Measurements from ENCODE around the gene RPL41.
A peak's percentile ranks its signal among the peaks of the same experiment; 100 is the strongest.
"Not testable (repeated sequence)": the region's sequence is repeated elsewhere in the genome, so short reads cannot be mapped to it uniquely, and the experiment has no call there.

The RPL41 gene

GRCh38 chr12:56129206-56129941, 12.9 kb downstream of the RPL41 start:
- no peak for DNase-seq

- no peak for DNase-seq
Observed at GRCh38 chr12:56129942-56130495, 13.6 kb downstream of the RPL41 start.

- DNase-seq = no peak
Observed at GRCh38 chr12:56130876-56131275, 14.4 kb downstream of the RPL41 start.

DNA sequence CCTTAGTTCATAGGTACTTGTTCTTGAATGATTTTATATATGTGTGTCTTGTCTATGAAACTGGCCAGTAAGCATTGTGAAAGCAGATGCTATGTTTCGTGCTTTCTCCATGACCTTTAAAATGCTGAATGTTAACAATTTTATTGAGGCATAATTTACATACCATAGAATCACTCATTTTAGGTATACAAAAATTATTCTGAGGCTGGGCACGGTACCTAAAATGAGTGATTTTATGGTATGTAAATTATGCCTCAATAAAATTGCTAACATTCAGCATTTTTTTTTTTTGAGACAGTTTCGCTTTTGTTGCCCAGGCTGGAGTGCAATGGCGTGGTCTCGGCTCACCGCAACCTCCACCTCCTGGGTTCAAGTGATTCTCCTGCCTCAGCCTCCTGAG, 18.5 kb downstream of the RPL41 start:
- no peak for DNase-seq

GRCh38 chr12:56137853-56138571, 21.6 kb downstream of the RPL41 start:
- no peak for DNase-seq

DNA sequence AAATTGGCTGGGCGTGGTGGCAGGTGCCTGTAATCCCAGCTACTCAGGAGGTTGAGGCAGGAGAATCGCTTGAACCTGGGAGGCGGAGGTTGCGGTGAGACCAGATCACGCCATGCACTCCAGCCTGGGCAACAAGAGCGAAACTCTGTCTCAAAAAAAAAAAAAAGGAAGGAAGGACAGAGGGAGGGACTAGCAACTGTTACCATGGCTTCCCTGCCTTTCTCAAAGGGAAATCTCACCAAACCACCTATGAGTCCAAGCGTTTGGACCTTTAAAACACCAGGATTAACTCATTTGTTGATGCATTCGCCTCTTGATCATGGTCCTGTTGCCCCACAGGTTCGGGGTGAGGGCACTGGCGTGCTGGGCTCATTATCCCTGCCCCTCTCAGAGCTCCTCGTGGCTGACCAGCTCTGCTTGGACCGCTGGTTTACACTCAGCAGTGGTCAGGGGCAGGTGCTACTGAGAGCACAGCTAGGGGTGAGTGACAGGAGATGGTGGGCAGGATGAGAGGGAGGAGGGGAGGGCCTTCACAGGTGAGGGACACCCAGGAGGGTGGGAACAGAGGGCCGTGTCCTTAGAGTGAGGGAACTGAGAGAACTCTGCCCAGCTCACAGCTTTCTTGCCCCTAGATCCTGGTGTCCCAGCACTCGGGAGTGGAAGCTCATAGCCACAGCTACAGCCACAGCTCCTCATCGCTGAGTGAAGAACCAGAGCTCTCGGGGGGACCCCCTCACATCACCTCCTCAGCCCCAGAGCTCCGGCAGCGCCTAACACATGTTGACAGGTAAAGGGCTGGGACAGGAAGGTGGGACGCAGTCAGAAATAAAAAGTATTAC, 25.7 kb downstream of the RPL41 start:
- no peak for DNase-seq

- DNase-seq = no peak
Observed at GRCh38 chr12:56143217-56143616, 26.8 kb downstream of the RPL41 start.

GRCh38 chr12:56143870-56144269, 27.4 kb downstream of the RPL41 start:
- no peak for DNase-seq

GRCh38 chr12:56145217-56145616, 28.8 kb downstream of the RPL41 start:
- no peak for DNase-seq

DNA sequence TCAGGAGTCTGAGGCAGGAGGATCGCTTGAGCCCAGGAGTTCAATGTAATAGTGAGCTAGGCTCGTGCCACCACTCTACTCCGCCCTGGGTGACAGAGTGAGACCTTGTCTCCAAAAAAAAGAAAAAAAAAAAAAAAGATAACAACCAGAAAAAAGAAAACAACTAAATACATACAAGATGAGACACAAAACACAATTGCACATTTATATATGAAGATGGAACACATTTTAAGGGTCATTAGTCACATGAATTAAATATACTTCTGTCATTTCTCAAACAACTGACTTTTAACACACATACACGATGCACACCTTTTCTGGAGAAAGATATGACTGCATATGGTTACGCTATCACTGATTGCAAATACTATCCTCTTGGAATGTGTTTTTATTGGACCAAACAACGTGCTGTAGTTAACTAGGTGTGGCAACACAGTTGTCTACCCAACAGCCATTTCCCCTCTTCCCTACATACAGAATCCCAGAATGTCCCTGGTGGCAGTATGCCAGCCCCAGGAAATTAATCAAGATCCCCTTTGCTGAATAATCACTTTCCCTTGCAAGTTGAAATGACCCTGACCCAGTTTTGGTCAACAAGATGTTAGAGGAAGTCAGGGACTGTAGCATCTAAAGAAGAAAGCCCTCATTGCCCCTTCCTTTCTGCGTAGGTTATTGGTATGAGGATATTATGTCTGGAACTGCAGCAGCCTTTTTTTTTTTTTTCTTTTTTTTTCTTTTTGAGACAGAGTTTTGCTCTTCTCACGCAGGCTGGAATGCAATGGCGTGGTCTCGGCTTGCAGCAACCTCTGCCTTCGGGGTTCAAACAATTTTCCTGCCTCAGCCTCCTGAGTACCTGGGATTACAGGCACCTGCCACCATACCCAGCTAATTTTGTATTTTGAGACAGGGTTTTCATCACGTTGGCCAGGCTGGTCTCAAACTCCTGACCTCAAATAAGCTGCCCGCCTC, 30.3 kb downstream of the RPL41 start:
- DNase-seq = no peak

GRCh38 chr12:56150563-56150962, 34.1 kb downstream of the RPL41 start:
- no peak for DNase-seq

- peak; percentile 31 for DNase-seq
Observed at GRCh38 chr12:56151672-56152131, 35.3 kb downstream of the RPL41 start.

DNA sequence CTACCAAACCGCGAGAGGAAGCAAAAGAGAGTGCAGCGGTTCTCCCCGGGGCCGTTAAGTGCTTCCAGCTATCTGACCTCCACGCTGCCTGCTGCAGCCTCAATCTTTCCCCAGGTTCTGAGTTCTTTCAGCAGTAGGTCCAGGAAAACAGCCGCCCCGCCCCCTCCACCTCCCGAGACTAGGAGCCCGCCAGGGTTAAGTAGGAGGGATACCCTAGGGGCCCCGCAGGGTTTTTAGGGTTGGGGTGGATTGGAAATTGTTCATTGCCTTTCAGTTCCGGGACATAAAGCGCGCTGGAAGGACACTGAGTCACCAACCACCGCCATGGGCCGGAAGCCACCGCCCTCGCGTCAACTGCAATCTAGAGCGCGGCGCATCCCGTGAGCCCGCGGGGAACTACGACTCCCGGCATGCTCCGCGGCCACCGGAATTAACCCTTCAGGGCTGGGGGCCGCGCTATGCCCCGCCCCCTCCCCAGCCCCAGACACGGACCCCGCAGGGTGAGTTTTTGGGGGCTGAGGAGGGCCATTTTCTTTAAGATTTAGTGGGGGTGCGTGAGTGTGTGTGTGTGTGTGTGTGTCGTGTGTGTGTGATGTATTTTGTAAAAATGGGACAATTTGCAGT, 35.8 kb downstream of the RPL41 start, which contains the start of gene MYL6B:
Gene MYL6B (plus strand): TSS at position 456 of the 624 bp plus-strand sequence. CDS start 1,332 bp downstream, outside the sequence.
- DNase-seq = peak; percentile 65

- DNase-seq = no peak
Observed at GRCh38 chr12:56152756-56153677, 36.6 kb downstream of the RPL41 start.

- no peak for DNase-seq
Observed at GRCh38 chr12:56153678-56154065, 37.2 kb downstream of the RPL41 start.

- DNase-seq = no peak
Observed at GRCh38 chr12:56154246-56154771, 37.9 kb downstream of the RPL41 start.

GRCh38 chr12:56154818-56155217, 38.4 kb downstream of the RPL41 start:
- DNase-seq = no peak

GRCh38 chr12:56155256-56155845, 38.9 kb downstream of the RPL41 start:
- DNase-seq = no peak

DNA sequence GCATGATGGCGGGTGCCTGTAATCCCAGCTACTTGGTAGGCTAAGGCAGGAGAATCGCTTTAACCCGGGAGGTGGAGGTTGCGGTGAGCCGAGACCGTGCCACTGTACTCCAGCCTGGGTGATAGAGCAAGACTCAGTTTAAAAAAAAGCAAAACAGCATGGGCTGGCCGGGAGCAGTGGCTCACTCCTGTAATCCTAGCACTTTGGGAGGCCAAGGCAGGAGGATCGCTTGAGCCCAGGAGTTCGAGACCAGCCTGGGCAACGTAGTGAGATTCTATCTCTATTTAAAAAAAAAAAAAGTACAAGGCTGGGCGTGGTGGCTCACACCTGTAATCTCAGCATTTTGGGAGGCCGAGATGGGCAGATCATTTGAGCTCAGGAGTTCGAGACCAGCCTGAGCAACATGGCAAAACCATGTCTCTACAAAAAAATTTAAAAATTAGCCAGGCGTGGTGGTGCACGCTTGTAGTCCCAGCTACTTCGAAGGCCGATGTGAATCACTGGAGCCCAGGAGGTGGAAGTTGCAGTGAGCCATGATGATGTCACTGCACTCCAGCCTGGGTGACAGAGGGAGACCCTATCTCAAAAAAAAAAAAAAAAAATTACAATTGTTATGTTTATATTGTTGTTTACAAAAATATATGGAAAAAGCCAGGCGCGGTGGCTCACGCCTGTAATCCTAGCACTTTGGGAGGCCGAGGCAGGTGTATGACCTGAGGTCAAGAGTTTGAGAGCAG, 40.2 kb downstream of the RPL41 start:
- not testable (repeated sequence) for DNase-seq
